Neural cell (in vitro differentiated cells): ENCODE results near the gene HPSE2. TPM values are rescaled to one million over a fixed set of nuclear protein-coding genes. Genes with fewer than 3 reads are reported as not detected.

ENCODE experiments used
- H2AFZ ChIP-seq: fragments of 200-600, 300-800 bp; sonication (generic), shearing (Covaris generic); 2 replicates; pipeline ENCODE4 v1.6.0; 2014; ENCODE audit warnings: low read depth, mild to moderate bottlenecking, antibody characterized with exemption, low read length, moderate library complexity
- H3F3A ChIP-seq: fragments of 200-600 bp; shearing (Covaris generic); 2 replicates; pipeline ENCODE4 v1.6.1; 2016; ENCODE audit warnings: mild to moderate bottlenecking, moderate library complexity, mixed read lengths, antibody characterized with exemption, low read length; ENCODE audit not compliant: insufficient read depth, poor library complexity, severe bottlenecking
- H3K27ac ChIP-seq: fragments of 200-600, 300-800 bp; sonication (generic), shearing (Covaris generic); 2 replicates; pipeline ENCODE4 v1.5.1; 2014; ENCODE audit warnings: mild to moderate bottlenecking, low read length, moderate library complexity
- H3K27me3 ChIP-seq: fragments of 300-800, 200-600 bp; sonication (generic), shearing (Covaris generic); 2 replicates; pipeline ENCODE4 v1.6.0; 2014; ENCODE audit warnings: mild to moderate bottlenecking, low read depth, low read length, moderate library complexity; ENCODE audit not compliant: insufficient read depth
- H3K36me3 ChIP-seq: fragments of 300-800, 200-600 bp; sonication (generic), shearing (Covaris generic); 2 replicates; pipeline ENCODE4 v1.5.1; 2014; ENCODE audit warnings: mild to moderate bottlenecking, antibody characterized with exemption, low read length, moderate library complexity; ENCODE audit not compliant: insufficient read depth
- H3K4me2 ChIP-seq: fragments of 300-800, 200-600 bp; sonication (generic), shearing (Covaris generic); 2 replicates; pipeline ENCODE4 v1.6.0; 2014; ENCODE audit warnings: mild to moderate bottlenecking, low read length
- H3K4me3 ChIP-seq: fragments of 300-800, 200-600 bp; sonication (generic), shearing (Covaris generic); 2 replicates; pipeline ENCODE4 v1.5.1; 2014; ENCODE audit warnings: mild to moderate bottlenecking, low read length, moderate library complexity
- H3K79me2 ChIP-seq: fragments of 200-600 bp; shearing (Covaris generic); replicated peaks from 2 replicates; pipeline ENCODE4 v1.6.0; 2014; ENCODE audit warnings: mild to moderate bottlenecking, low read length, moderate library complexity; ENCODE audit not compliant: insufficient read depth
- H3K9ac ChIP-seq: fragments of 300-800, 200-600 bp; sonication (generic), shearing (Covaris generic); 2 replicates; pipeline ENCODE4 v1.6.1; 2016; ENCODE audit warnings: mild to moderate bottlenecking, low read length, mixed read lengths
- H3K9me2 ChIP-seq: fragments of 200-600 bp; shearing (Covaris generic); 2 replicates; pipeline ENCODE4 v1.6.1; 2016; ENCODE audit warnings: mild to moderate bottlenecking, low read length, mixed read lengths; ENCODE audit not compliant: insufficient read depth
- H3K9me3 ChIP-seq: fragments of 200-600, 300-800 bp; sonication (generic), shearing (Covaris generic); 2 replicates; pipeline ENCODE4 v1.6.1; 2016; ENCODE audit warnings: mild to moderate bottlenecking, mixed run types, low read length, moderate library complexity, mixed read lengths
- H4K20me1 ChIP-seq: fragments of 200-600 bp; shearing (Covaris generic); 2 replicates; pipeline ENCODE4 v1.6.1; 2016; ENCODE audit warnings: mild to moderate bottlenecking, mixed run types; ENCODE audit not compliant: insufficient read depth
- EP300 ChIP-seq: fragments of 450-650 bp; conservative IDR thresholded peaks from 2 replicates; pipeline ENCODE4 v1.6.1; 2014; ENCODE audit warnings: antibody characterized with exemption, mild to moderate bottlenecking, moderate library complexity; ENCODE audit not compliant: poor library complexity, severe bottlenecking
- EZH2 ChIP-seq: fragments of 200-600, 300-800 bp; shearing (Covaris generic), sonication (generic); IDR thresholded peaks from 2 replicates; pipeline ENCODE4 v1.6.1; 2014; ENCODE audit warnings: antibody characterized with exemption, low read length, borderline replicate concordance, mild to moderate bottlenecking; ENCODE audit not compliant: insufficient read depth, poor library complexity, severe bottlenecking
- MXI1 ChIP-seq: fragments of 450-650 bp; conservative IDR thresholded peaks from 2 replicates; pipeline ENCODE4 v1.6.1; 2014; ENCODE audit warnings: antibody characterized with exemption, mild to moderate bottlenecking; ENCODE audit not compliant: poor library complexity, severe bottlenecking
- POLR2AphosphoS5 ChIP-seq: IDR thresholded peaks from 2 replicates; pipeline ENCODE4 v1.6.1; 2012
- RAD21 ChIP-seq: fragments of 450-650 bp; conservative IDR thresholded peaks from 2 replicates; pipeline ENCODE4 v1.6.1; 2014; ENCODE audit warnings: antibody characterized with exemption, mild to moderate bottlenecking, moderate library complexity
- SMC3 ChIP-seq: fragments of 450-650 bp; conservative IDR thresholded peaks from 2 replicates; pipeline ENCODE4 v1.6.1; 2014; ENCODE audit warnings: antibody characterized with exemption, mild to moderate bottlenecking, moderate library complexity; ENCODE audit not compliant: poor library complexity
- TAF1 ChIP-seq: IDR thresholded peaks from 2 replicates; pipeline ENCODE4 v1.6.1; 2012; ENCODE audit warnings: low read depth
- polyA plus RNA-seq: library from polyadenylated mRNA; depleted of rRNA; stranded (reverse); fragments of >200 nt; gene quantifications from 2 replicates; pipeline ENCODE4 v1.2.3, GENCODE V29; 2014
- TF ChIP-seq, protein P1 (sequence below): fragments of 450-650 bp; IDR thresholded peaks from 2 replicates; pipeline ENCODE4 v1.5.1; 2014; ENCODE audit warnings: antibody characterized with exemption, mild to moderate bottlenecking, moderate library complexity; ENCODE audit not compliant: poor library complexity, severe bottlenecking
- TF ChIP-seq, protein P2 (sequence below): IDR thresholded peaks from 2 replicates; pipeline ENCODE4 v1.6.1; 2012; ENCODE audit warnings: borderline replicate concordance

HPSE2 gene
- polyA plus RNA-seq, 1 donor from 2014 or later: not detected

DNA sequence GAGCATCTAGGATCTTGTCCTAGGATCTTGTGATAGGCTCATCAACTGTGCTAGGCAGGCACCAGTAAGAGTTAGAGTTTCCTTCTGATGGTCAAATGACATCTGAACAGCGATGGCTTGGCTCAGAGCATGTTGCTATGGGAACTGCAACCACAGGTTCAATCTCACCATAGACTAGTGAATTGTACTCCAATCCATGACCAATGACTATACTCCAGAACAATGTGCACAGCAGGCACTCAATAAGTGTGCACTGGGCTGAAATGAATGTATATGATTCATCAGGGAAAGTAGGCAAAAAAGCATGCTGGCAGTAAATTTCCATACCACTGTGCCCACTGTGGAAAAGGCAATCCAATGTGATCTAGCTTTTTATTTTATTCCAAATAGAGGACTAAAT is 625.4 kb downstream of the HPSE2 start:
- Histone ChIP-seq H2AFZ (no peak overlapping the region), H3K79me2 (no peaks in the 10 kb centered on the region), H3K27ac (no peak overlapping the region), H4K20me1 (no peaks in the 10 kb centered on the region), H3K4me2 (no peak overlapping the region), H3K9ac (no peak overlapping the region), H3F3A (no peaks in the 10 kb centered on the region), H3K4me3 (no peak overlapping the region), H3K36me3 (no peaks in the 10 kb centered on the region), H3K27me3 (no peaks in the 10 kb centered on the region), H3K9me3 (no peaks in the 10 kb centered on the region), H3K9me2 (no peaks in the 10 kb centered on the region)
- TF ChIP-seq POLR2AphosphoS5: peak; percentile 17
- TF ChIP-seq, protein P1, sequence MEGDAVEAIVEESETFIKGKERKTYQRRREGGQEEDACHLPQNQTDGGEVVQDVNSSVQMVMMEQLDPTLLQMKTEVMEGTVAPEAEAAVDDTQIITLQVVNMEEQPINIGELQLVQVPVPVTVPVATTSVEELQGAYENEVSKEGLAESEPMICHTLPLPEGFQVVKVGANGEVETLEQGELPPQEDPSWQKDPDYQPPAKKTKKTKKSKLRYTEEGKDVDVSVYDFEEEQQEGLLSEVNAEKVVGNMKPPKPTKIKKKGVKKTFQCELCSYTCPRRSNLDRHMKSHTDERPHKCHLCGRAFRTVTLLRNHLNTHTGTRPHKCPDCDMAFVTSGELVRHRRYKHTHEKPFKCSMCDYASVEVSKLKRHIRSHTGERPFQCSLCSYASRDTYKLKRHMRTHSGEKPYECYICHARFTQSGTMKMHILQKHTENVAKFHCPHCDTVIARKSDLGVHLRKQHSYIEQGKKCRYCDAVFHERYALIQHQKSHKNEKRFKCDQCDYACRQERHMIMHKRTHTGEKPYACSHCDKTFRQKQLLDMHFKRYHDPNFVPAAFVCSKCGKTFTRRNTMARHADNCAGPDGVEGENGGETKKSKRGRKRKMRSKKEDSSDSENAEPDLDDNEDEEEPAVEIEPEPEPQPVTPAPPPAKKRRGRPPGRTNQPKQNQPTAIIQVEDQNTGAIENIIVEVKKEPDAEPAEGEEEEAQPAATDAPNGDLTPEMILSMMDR: no peak

DNA sequence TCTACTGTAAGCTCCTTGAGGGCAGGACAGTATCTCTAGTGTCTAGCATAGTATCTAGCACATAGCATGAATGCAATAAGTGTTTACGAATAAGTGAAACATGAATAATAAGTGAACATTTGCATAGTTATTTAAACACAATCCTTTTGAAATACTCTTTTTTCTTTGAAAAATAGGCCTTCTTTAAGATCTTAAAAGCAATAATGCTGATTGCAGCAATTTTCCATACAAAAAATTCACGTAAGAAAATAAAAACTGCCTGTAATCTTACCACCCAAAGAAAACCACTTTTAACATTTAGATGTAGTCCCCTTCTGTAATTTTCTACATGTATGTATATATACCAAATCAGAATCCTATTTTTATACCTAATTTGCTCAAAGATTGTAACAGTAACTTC is 626.4 kb downstream of the HPSE2 start:
- Histone ChIP-seq H3K79me2 (no peaks in the 10 kb centered on the region), H3F3A (no peaks in the 10 kb centered on the region), H2AFZ (no peak overlapping the region), H3K4me3 (no peak overlapping the region), H3K4me2 (no peak overlapping the region), H3K9me2 (no peaks in the 10 kb centered on the region), H3K9me3 (no peaks in the 10 kb centered on the region), H4K20me1 (no peaks in the 10 kb centered on the region), H3K9ac (no peak overlapping the region), H3K27ac (no peak overlapping the region), H3K36me3 (no peaks in the 10 kb centered on the region), H3K27me3 (no peaks in the 10 kb centered on the region)
- TF ChIP-seq EP300 (no peak), TAF1 (no peak), RAD21 (no peak), SMC3 (no peak), POLR2AphosphoS5 (no peak)
- TF ChIP-seq, protein P2, sequence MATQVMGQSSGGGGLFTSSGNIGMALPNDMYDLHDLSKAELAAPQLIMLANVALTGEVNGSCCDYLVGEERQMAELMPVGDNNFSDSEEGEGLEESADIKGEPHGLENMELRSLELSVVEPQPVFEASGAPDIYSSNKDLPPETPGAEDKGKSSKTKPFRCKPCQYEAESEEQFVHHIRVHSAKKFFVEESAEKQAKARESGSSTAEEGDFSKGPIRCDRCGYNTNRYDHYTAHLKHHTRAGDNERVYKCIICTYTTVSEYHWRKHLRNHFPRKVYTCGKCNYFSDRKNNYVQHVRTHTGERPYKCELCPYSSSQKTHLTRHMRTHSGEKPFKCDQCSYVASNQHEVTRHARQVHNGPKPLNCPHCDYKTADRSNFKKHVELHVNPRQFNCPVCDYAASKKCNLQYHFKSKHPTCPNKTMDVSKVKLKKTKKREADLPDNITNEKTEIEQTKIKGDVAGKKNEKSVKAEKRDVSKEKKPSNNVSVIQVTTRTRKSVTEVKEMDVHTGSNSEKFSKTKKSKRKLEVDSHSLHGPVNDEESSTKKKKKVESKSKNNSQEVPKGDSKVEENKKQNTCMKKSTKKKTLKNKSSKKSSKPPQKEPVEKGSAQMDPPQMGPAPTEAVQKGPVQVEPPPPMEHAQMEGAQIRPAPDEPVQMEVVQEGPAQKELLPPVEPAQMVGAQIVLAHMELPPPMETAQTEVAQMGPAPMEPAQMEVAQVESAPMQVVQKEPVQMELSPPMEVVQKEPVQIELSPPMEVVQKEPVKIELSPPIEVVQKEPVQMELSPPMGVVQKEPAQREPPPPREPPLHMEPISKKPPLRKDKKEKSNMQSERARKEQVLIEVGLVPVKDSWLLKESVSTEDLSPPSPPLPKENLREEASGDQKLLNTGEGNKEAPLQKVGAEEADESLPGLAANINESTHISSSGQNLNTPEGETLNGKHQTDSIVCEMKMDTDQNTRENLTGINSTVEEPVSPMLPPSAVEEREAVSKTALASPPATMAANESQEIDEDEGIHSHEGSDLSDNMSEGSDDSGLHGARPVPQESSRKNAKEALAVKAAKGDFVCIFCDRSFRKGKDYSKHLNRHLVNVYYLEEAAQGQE: no peak

DNA sequence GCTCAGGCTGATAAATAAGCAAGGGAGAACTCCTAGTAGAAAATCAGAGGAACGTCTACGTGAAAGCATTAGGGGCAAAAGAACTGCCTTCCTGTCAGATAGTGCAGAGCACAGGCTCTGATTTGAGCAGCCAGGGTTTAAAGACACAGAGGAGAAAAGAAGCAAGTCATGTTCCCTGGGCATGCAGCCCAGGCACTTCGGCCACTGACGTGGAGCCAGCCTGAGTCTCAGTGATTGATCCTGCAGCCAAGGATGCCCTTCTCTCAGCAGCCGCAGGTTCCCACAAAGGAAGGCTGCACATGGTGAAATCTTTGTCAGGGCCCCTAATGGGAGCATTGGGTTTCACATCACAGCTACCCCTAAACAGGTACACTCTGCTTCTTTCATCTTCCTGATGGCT is 627.2 kb downstream of the HPSE2 start:
- Histone ChIP-seq H3K9ac (no peak overlapping the region), H3K9me3 (no peaks in the 10 kb centered on the region), H3K9me2 (no peaks in the 10 kb centered on the region), H2AFZ (no peak overlapping the region), H3K27me3 (no peaks in the 10 kb centered on the region), H3K4me2 (no peak overlapping the region), H3K36me3 (no peaks in the 10 kb centered on the region), H4K20me1 (no peaks in the 10 kb centered on the region), H3K79me2 (no peaks in the 10 kb centered on the region), H3K27ac (no peak overlapping the region), H3K4me3 (no peak overlapping the region), H3F3A (no peaks in the 10 kb centered on the region)
- TF ChIP-seq EZH2 (no peak), MXI1 (no peak), RAD21 (no peak), POLR2AphosphoS5 (no peak), TAF1 (no peak), SMC3 (no peak), EP300 (no peak)
- TF ChIP-seq, protein P2: no peak
- TF ChIP-seq, protein P1: no peak
